Fibroblast of skin of back (primary cell): Measurements from ENCODE around the gene SMIM36.
"Not testable (repeated sequence)": the region's sequence is repeated elsewhere in the genome, so short reads cannot be mapped to it uniquely, and the experiment has no call there.

Source experiments
- DNase-seq: peaks from one replicate; pipeline ENCODE4 v3.0.0-alpha.2; 2013

Gene SMIM36

DNA sequence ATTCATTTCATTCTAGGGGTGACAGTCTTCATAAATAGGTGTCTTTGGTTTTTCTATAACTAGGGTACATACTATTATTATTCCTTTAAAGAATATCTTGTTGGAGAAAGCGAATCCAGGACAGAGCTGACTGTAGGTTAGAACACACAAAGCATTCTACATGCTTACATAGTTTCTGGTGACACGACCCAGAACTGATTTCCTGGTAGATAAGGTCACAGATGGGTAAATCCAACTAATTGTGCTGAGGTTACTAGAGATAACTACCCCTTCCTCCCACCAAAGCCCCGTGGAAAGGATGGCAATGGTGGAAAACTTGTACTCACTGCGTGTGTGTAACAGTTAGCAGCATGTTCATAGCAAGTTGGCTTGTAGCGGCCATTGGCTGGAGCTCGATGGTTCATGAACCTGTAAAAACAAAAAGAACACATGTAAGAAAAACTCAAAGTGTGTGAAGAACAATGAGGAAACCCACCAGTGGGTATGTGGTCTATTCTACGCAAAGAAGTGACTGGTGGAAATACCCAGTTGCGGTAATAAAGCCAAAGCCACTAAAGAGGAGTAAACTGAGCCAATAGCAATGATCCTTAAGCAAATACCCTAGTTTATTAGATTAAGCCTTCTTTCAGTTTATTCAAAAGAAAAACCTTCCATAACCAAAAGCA, 97.3 kb downstream of the SMIM36 start:
- no peak for DNase-seq

DNA sequence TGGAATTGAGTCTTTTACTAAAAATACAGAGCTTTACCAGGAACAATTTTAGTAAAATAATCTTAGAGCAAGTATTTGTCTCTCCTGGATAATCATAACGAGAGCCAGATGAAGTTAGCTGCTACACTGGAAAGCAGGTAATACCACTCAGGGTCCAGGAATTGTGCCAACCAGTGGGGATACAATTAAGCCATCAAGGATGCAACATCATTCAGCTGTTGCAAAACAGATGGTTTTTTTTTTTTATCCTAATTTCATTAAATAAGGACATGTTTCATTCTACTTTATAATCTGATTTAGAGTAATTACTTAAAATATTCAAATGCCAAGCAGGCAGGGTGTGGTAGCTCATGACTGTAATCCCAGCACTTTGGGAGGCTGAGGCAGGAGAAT, 99.8 kb downstream of the SMIM36 start:
- DNase-seq: no peak

DNA sequence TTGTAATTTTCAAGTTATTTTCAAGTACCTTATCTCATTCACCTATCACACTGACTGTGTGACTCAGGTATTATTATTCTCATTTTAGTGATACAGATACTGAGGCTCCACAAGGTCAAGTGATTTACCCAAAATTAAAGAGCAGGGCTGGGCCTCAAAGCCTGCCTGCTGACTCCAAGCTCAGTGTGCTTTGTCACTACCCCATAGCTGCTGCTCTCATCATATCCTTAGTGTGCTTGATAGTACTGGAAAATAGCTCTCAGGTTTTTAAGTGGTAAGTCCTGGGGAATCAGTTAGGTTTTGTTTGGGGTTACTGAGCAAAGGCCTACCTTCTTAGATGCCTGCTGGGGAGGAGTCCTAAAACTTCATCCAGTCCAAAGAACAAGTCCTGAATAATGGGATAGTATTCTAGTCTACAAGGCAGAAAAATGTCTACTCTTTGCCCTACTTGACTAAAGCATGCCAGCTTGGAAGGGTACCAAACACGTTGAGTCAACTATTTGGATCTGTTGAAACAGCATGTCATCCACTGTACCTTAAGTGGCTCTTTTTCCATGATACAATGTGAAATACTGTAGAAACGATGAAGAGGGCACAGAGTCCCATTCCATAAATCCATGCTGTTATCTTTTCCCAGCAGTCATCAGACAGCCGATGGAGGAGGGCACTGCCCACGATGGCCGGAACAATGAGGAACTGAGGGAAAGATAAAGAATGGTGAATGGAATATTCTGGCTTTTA, 100.4 kb downstream of the SMIM36 start:
- DNase-seq: no peak

DNA sequence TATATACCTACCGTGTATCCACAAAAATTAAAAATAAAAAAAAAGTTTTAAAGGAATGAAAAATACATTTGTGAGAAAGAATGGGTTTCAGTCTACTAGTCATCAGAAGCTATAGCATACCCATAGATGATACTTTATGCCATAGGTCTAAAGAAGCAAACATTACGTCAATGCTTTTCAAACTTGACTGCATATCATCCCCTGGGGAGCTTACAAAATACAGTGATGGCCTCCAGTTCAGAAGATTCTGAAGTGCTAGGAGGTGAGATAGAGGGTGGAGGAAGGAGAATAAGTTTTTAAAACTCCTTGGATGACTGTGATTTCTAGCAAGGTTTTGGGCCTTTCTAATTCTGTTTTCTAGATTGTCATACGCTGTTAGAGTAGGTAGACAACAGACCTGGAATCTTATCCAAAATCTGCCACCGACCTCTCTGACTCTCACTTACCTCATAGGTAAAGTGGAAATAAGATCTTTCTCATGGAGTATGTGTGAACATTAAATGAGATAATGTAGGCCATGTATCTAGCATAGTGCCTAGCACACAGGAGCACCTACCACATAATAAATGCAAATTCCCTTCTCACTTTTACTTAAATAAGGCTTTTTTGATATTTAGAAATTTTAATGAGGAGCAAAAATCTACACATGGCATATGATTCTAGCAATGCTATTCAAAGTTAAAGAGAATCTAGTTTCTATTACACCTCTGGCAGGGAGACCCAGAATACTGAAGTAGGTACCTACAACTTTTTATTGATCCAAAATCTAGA, 102.0 kb downstream of the SMIM36 start:
- DNase-seq: no peak

DNA sequence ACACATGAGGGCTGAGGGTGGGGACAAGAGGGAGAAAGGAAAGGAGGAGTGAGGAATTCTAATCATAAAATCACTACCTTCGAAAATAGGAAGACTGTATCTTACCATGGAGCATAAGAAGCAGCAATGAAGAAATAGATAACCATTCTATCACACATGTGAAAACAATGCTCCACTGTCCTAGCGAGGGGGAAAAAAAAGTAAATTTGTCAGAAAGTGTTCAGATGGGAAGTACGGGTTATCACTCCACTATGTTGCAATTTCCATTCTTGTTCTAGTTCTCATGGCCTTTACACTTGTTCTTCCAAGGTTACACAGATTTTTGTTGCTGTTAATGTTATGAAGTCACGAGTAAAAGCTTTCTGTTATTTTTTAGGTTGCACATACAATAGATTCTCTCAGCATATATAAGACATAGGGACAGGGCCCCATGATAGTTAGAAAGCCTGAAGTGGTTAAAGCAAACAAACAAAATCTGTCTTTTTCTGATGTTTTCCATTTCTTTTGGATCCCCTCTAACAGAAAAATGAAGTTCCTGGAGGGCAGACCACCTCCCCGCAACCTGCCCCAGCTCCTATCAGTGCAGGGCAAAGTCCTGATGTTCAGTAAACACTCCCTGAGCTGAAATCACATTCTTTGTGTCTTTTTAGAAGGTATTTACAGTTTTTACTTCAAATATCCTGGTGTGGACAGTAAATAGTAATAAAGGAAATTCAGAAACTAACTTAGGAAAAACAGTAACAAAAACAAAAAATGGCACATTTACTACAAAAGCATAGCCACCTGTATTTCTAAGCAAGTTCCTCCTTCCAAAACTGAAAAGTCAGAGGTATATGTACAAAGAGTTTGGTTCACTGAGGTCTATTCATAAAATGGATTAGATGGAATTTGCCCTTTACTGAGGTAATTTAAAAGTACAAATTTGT, 103.3 kb downstream of the SMIM36 start:
- no peak for DNase-seq

DNA sequence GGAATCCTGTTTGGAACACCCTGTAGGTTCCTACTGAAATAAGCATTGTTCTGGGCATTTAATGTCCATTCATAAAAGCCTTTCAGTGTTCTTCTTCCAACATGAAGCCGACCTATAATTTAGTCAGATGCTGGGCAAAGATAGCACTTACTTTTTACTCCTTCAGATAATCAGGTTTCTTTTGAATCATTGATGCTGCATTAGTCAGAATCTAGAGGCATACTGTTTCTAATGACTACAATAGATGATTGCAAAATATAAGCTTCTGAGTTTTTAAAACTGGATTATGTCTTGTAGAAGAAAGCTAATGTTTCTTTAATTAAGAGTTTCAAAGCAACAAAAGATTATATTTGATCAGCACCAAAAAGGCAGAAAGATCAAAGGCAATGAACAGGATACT, 105.7 kb downstream of the SMIM36 start:
- no peak for DNase-seq

DNA sequence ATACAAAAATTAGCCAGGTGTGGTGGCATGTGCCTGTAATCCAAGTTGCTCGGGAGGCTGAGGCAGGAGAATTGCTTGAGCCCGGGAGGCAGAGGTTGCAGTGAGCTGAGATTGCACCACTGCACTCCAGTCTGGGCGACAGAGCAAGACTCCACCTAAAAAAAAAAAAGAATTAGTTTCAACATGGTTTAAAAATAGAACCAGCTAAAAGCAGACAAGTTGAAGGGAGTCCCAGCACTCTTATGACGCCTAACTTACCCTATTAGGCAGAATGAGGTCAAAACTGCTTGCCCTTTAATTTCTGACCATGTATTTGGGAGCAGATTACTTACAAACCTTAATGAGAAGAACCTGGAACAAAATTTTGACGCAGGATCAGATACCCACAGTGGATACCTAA, 107.1 kb downstream of the SMIM36 start:
- DNase-seq: not testable (repeated sequence)

DNA sequence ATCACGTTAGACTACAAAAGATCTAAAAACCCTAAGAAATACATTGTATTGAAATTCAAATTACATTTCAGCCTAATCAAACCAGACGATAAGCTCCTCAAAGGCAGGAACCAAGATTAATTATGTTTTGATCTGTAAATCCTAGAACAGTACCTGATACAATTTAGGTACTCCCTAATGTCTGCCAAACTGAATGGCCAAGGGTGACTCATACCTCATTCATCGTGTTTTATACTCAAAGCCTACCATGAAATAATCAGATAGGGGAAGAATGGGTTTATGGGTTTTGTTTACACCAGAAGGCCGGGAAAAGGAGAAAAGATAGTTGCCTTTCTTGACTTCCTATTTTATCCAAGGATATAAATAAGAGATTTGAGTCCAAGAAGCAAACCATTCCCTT, 108.9 kb downstream of the SMIM36 start:
- no peak for DNase-seq
